IPS-15b (cell line): Measurements from ENCODE around the gene SNRNP48.

Source experiments
- H3K27me3 ChIP-seq: one replicate; pipeline ENCODE4 v1.6.1; 2013; ENCODE audit warnings: low read length; ENCODE audit not compliant: control insufficient read depth, insufficient read depth
- H3K36me3 ChIP-seq: one replicate; pipeline ENCODE4 v1.6.1; 2013; ENCODE audit warnings: low read length; ENCODE audit not compliant: control insufficient read depth, insufficient read depth
- H3K4me1 ChIP-seq: one replicate; pipeline ENCODE4 v1.6.1; 2013; ENCODE audit warnings: mild to moderate bottlenecking, low read length; ENCODE audit not compliant: control insufficient read depth, insufficient read depth
- H3K4me3 ChIP-seq: one replicate; pipeline ENCODE4 v1.5.1; 2013; ENCODE audit warnings: low read depth, low read length
- H3K9ac ChIP-seq: one replicate; pipeline ENCODE4 v1.6.1; 2013; ENCODE audit warnings: low read depth, mild to moderate bottlenecking, low read length
- H3K9me3 ChIP-seq: one replicate; pipeline ENCODE4 v1.6.1; 2013; ENCODE audit warnings: mild to moderate bottlenecking, low read length; ENCODE audit not compliant: control insufficient read depth, insufficient read depth

The SNRNP48 gene

GRCh38 chr6:7546383-7546782 lies 43.6 kb upstream of the SNRNP48 start:
- no peak overlapping the region for H3K4me3 ChIP-seq
- no peaks in the 10 kb centered on the region for H3K9me3 ChIP-seq
- no peak overlapping the region for H3K9ac ChIP-seq
- H3K27me3 ChIP-seq, result peaks cover 6% of the 10 kb centered on the region
- no peaks in the 10 kb centered on the region for H3K36me3 ChIP-seq
- H3K4me1 ChIP-seq, result peaks cover 23% of the 10 kb centered on the region

GRCh38 chr6:7546896-7547295 lies 43.1 kb upstream of the SNRNP48 start:
- Histone ChIP-seq H3K9ac (no peak overlapping the region), H3K4me1 (peaks cover 23% of the 10 kb centered on the region), H3K27me3 (peaks cover 6% of the 10 kb centered on the region), H3K9me3 (no peaks in the 10 kb centered on the region), H3K36me3 (no peaks in the 10 kb centered on the region), H3K4me3 (no peak overlapping the region)

DNA sequence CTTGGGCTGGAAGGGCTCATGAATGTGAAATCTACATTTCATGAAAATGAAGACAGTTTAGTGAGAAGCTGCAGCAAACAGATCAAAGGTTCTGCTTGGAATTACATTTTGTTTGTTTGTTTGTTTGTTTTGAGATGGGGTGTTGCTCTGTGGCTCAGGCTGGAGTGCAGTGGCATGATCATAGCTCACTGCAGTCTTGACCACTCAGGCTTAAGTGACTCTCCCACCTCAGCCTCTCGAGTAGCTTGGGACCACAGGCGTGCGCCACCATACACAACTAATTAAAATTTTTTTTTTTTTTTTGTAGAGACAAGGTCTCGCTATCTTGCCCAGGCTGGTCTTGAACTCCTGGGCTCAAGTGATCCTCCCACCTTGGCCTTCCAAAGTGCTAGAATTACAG lies 42.7 kb upstream of the SNRNP48 start:
- no peaks in the 10 kb centered on the region for H3K9me3 ChIP-seq
- H3K36me3 ChIP-seq, result no peaks in the 10 kb centered on the region
- H3K27me3 ChIP-seq, result peaks cover 6% of the 10 kb centered on the region
- peaks cover 23% of the 10 kb centered on the region for H3K4me1 ChIP-seq
- H3K4me3 ChIP-seq, result no peak overlapping the region
- no peak overlapping the region for H3K9ac ChIP-seq

DNA sequence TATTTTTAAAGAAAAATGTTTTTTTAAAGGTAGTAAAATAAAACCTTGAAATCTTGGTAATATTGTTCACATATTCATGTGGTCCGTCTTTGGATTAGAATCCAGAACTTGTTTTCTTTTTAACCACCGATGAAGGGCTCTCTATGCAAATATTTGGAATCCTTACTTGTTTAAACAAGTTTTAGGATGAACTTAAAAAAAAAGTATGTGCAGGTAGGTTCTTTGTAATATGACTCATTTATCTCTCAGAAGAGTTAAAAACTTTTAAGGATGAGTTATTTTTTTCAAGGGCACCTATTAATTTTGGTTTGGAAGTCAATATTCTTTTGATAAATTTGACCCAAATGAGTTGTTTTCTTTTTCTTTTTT lies 39.6 kb upstream of the SNRNP48 start:
- no peaks in the 10 kb centered on the region for H3K9me3 ChIP-seq
- H3K27me3 ChIP-seq, result peaks cover 6% of the 10 kb centered on the region
- no peak overlapping the region for H3K9ac ChIP-seq
- no peaks in the 10 kb centered on the region for H3K36me3 ChIP-seq
- no peak overlapping the region for H3K4me3 ChIP-seq
- peaks cover 13% of the 10 kb centered on the region for H3K4me1 ChIP-seq

GRCh38 chr6:7554533-7555275 lies 35.3 kb upstream of the SNRNP48 start:
- peaks cover 6% of the 10 kb centered on the region for H3K36me3 ChIP-seq
- no peak overlapping the region for H3K4me3 ChIP-seq
- H3K4me1 ChIP-seq, result no peaks in the 10 kb centered on the region
- H3K9ac ChIP-seq, result no peak overlapping the region
- H3K27me3 ChIP-seq, result no peaks in the 10 kb centered on the region
- no peaks in the 10 kb centered on the region for H3K9me3 ChIP-seq

DNA sequence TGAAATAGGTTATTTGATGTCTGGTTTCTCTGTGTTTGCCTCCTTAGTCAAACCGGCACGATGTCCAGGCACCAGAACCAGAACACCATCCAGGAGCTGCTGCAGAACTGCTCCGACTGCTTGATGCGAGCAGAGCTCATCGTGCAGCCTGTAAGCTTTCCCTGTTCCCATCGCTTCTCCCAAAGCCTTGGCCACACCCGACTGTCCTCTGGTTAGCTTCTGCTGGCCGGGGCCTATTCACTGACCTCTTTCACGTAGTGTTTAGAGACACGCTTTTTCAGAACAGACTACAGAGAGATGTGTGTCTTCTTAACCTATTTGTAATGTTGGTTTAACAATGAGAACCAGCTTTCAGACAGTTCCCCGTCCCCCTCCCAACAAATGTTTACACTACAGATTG lies 34.3 kb upstream of the SNRNP48 start:
- H3K36me3 ChIP-seq, result peaks cover 6% of the 10 kb centered on the region
- H3K4me1 ChIP-seq, result no peaks in the 10 kb centered on the region
- H3K9me3 ChIP-seq, result no peaks in the 10 kb centered on the region
- no peaks in the 10 kb centered on the region for H3K27me3 ChIP-seq
- H3K9ac ChIP-seq, result no peak overlapping the region
- H3K4me3 ChIP-seq, result no peak overlapping the region

- Histone ChIP-seq H3K9ac (no peak overlapping the region), H3K27me3 (no peaks in the 10 kb centered on the region), H3K9me3 (no peaks in the 10 kb centered on the region), H3K4me1 (no peaks in the 10 kb centered on the region), H3K36me3 (peaks cover 6% of the 10 kb centered on the region), H3K4me3 (no peak overlapping the region)
Observed at GRCh38 chr6:7556394-7557106, 33.4 kb upstream of the SNRNP48 start.

- no peaks in the 10 kb centered on the region for H3K9me3 ChIP-seq
- H3K9ac ChIP-seq, result no peak overlapping the region
- H3K4me1 ChIP-seq, result no peaks in the 10 kb centered on the region
- H3K36me3 ChIP-seq, result peaks cover 6% of the 10 kb centered on the region
- H3K27me3 ChIP-seq, result no peaks in the 10 kb centered on the region
- H3K4me3 ChIP-seq, result no peak overlapping the region
Observed at GRCh38 chr6:7557652-7558051, 32.3 kb upstream of the SNRNP48 start.

GRCh38 chr6:7558781-7559180 lies 31.2 kb upstream of the SNRNP48 start:
- H3K4me1 ChIP-seq, result no peaks in the 10 kb centered on the region
- H3K9me3 ChIP-seq, result no peaks in the 10 kb centered on the region
- H3K27me3 ChIP-seq, result no peaks in the 10 kb centered on the region
- H3K4me3 ChIP-seq, result no peak overlapping the region
- no peak overlapping the region for H3K9ac ChIP-seq
- peaks cover 6% of the 10 kb centered on the region for H3K36me3 ChIP-seq

GRCh38 chr6:7559196-7559595 lies 30.8 kb upstream of the SNRNP48 start:
- Histone ChIP-seq H3K9ac (no peak overlapping the region), H3K4me3 (no peak overlapping the region), H3K36me3 (peaks cover 6% of the 10 kb centered on the region), H3K4me1 (no peaks in the 10 kb centered on the region), H3K27me3 (no peaks in the 10 kb centered on the region), H3K9me3 (no peaks in the 10 kb centered on the region)

DNA sequence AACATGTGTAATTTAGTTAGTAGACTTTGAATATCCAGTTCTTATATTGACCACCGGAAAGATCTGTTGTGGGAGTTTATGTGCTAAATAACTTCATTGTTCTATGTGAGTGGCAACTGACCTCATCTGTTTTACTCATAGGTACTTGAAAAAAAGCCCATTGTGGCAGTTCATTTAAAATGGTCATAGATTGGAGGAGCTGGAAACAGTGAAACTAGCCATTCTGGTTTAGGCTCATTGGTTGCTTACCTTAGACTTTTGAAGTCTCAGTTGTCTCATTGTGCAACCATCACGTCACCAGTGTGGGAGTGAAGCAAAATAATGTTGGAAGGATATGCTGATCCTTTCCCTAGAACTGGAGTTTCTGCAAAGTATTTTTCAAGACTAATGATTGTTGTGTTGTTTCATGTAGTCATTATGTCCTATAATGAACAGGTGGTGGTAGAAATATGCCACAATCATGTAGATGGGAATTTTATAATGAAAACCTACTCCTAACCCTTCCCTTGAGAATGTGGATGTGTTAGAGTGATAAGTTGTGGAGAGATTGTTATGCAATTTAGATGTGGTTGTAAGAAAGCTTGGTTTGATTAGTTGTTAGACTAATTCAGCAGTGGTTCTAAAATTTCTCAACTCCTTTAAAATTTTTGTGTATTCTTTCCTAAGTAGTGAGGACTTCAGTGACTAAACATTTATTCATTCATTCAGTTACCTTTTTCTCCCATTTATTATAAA lies 30.2 kb upstream of the SNRNP48 start:
- Histone ChIP-seq H3K9ac (no peak overlapping the region), H3K4me1 (no peaks in the 10 kb centered on the region), H3K36me3 (peaks cover 6% of the 10 kb centered on the region), H3K27me3 (no peaks in the 10 kb centered on the region), H3K4me3 (no peak overlapping the region), H3K9me3 (no peaks in the 10 kb centered on the region)
